ENCODE measurements around the gene NEMF.
"Not testable (repeated sequence)": the region's sequence is repeated elsewhere in the genome, so short reads cannot be mapped to it uniquely, and the experiment has no call there.

GRCh38 chr14:49771691-49772090 is 80.9 kb downstream of the NEMF start:
- TF ChIP-seq POLR2AphosphoS5 (IDR thresholded peaks at IDR 0.05; ENCODE audit: low read depth, low read length); SIN3A (IDR thresholded peaks at IDR 0.05; ENCODE audit: low read depth); REST (IDR thresholded peaks at IDR 0.05; ENCODE audit: low read depth): not testable (repeated sequence)
- TF ChIP-seq, protein P1, sequence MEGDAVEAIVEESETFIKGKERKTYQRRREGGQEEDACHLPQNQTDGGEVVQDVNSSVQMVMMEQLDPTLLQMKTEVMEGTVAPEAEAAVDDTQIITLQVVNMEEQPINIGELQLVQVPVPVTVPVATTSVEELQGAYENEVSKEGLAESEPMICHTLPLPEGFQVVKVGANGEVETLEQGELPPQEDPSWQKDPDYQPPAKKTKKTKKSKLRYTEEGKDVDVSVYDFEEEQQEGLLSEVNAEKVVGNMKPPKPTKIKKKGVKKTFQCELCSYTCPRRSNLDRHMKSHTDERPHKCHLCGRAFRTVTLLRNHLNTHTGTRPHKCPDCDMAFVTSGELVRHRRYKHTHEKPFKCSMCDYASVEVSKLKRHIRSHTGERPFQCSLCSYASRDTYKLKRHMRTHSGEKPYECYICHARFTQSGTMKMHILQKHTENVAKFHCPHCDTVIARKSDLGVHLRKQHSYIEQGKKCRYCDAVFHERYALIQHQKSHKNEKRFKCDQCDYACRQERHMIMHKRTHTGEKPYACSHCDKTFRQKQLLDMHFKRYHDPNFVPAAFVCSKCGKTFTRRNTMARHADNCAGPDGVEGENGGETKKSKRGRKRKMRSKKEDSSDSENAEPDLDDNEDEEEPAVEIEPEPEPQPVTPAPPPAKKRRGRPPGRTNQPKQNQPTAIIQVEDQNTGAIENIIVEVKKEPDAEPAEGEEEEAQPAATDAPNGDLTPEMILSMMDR (IDR thresholded peaks at IDR 0.05 in 2 of 3, conservative IDR thresholded peaks at IDR 0.05 in 1 of 3; ENCODE audit: borderline replicate concordance in 1 of 3, insufficient read depth in 1 of 3, low read depth in 2 of 3, low read length in 2 of 3) = not testable (repeated sequence)
